Liver (tissue), 3 donors: ENCODE data around the gene SYF2.

Experiments
- GABPA ChIP-seq, 2 donors: IDR thresholded peaks in 1 of 2; conservative IDR thresholded peaks in 1 of 2; 2 replicates each; pipeline ENCODE4 v1.6.1; 2016; ENCODE audit warnings: antibody characterized with exemption in 2 of 2, mild to moderate bottlenecking in 1 of 2, moderate library complexity in 1 of 2
- NR2F2 ChIP-seq: IDR thresholded peaks from 2 replicates; pipeline ENCODE4 v1.6.1; 2016; ENCODE audit warnings: antibody characterized with exemption
- TAF1 ChIP-seq: conservative IDR thresholded peaks from 2 replicates; pipeline ENCODE4 v1.6.1; 2016; ENCODE audit warnings: antibody characterized with exemption, mild to moderate bottlenecking
- TF ChIP-seq, protein P1 (sequence below): fragments of 150-350 bp; IDR thresholded peaks from 2 replicates; pipeline ENCODE4 v1.5.1; 2017; ENCODE audit warnings: improper control_type of control experiment, low read depth, low read length; ENCODE audit not compliant: missing input control
- TF ChIP-seq, protein P2 (sequence below): IDR thresholded peaks from 2 replicates; pipeline ENCODE4 v1.6.1; 2016; ENCODE audit warnings: antibody characterized with exemption, mild to moderate bottlenecking
- donor health status: healthy.
- donor health status: healthy.

DNA sequence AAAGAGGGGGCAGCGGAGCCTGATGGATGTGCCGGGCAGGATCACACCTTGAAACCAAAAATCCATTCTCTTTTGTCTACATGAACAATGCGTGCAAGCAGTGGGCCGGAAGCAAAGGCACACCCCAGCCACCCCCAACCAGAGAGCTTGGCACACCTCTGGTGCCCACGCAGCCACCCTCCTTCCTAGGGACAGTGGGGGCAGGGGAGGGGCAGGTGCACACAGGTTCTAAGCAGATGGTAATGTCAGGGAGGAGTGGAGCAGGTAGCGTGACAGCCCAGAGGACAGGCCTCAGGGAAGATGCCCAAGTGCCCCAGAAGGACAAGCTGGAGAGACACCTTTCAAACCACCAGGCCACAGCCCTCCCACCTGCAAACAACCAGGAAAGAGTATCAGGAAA lies 36.5 kb downstream of the SYF2 start:
- TF ChIP-seq, protein P1, sequence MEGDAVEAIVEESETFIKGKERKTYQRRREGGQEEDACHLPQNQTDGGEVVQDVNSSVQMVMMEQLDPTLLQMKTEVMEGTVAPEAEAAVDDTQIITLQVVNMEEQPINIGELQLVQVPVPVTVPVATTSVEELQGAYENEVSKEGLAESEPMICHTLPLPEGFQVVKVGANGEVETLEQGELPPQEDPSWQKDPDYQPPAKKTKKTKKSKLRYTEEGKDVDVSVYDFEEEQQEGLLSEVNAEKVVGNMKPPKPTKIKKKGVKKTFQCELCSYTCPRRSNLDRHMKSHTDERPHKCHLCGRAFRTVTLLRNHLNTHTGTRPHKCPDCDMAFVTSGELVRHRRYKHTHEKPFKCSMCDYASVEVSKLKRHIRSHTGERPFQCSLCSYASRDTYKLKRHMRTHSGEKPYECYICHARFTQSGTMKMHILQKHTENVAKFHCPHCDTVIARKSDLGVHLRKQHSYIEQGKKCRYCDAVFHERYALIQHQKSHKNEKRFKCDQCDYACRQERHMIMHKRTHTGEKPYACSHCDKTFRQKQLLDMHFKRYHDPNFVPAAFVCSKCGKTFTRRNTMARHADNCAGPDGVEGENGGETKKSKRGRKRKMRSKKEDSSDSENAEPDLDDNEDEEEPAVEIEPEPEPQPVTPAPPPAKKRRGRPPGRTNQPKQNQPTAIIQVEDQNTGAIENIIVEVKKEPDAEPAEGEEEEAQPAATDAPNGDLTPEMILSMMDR = no peak
- TF ChIP-seq TAF1 (no peak), NR2F2 (no peak), GABPA (IDR thresholded peaks at IDR 0.05 in 1 of 2, conservative IDR thresholded peaks at IDR 0.05 in 1 of 2) (no peak)
- TF ChIP-seq, protein P2, sequence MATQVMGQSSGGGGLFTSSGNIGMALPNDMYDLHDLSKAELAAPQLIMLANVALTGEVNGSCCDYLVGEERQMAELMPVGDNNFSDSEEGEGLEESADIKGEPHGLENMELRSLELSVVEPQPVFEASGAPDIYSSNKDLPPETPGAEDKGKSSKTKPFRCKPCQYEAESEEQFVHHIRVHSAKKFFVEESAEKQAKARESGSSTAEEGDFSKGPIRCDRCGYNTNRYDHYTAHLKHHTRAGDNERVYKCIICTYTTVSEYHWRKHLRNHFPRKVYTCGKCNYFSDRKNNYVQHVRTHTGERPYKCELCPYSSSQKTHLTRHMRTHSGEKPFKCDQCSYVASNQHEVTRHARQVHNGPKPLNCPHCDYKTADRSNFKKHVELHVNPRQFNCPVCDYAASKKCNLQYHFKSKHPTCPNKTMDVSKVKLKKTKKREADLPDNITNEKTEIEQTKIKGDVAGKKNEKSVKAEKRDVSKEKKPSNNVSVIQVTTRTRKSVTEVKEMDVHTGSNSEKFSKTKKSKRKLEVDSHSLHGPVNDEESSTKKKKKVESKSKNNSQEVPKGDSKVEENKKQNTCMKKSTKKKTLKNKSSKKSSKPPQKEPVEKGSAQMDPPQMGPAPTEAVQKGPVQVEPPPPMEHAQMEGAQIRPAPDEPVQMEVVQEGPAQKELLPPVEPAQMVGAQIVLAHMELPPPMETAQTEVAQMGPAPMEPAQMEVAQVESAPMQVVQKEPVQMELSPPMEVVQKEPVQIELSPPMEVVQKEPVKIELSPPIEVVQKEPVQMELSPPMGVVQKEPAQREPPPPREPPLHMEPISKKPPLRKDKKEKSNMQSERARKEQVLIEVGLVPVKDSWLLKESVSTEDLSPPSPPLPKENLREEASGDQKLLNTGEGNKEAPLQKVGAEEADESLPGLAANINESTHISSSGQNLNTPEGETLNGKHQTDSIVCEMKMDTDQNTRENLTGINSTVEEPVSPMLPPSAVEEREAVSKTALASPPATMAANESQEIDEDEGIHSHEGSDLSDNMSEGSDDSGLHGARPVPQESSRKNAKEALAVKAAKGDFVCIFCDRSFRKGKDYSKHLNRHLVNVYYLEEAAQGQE = no peak
